Right atrium auricular region (tissue), 2 donors: ENCODE data around the gene HELB. TPM values are rescaled to one million over a fixed set of nuclear protein-coding genes. Genes with fewer than 3 reads are reported as not detected.
A peak's percentile ranks its signal among the peaks of the same experiment; 100 is the strongest.
"Not testable (repeated sequence)": the region's sequence is repeated elsewhere in the genome, so short reads cannot be mapped to it uniquely, and the experiment has no call there.

Source experiments
- DNase-seq: peaks from one replicate; pipeline ENCODE4 v3.0.0-alpha.2; 2019; ENCODE audit warnings: low spot score
- H3K27ac ChIP-seq, 2 donors: fragments of 200-600 bp; sonication (generic); 1 replicate in 1 of 2; 2 replicates in 1 of 2; pipeline ENCODE4 v1.5.1; 2016 to 2019
- H3K27me3 ChIP-seq, 2 donors: fragments of 200-600 bp; sonication (generic); one replicate each; pipeline versions ENCODE4 v1.5.1 to v1.6.0; 2017 to 2019
- H3K36me3 ChIP-seq: fragments of 200-600 bp; sonication (generic); one replicate; pipeline ENCODE4 v1.5.1; 2016
- H3K4me1 ChIP-seq, 2 donors: fragments of 200-600 bp; sonication (generic); one replicate each; pipeline versions ENCODE4 v1.5.1 to v1.6.0; 2017 to 2019
- H3K4me3 ChIP-seq, 2 donors: fragments of 200-600 bp; sonication (generic); 1 replicate in 1 of 2; 2 replicates in 1 of 2; pipeline ENCODE4 v1.5.1; 2017 to 2019; ENCODE audit warnings: mild to moderate bottlenecking in 1 of 2, moderate library complexity in 1 of 2
- H3K9me3 ChIP-seq, 2 donors: fragments of 200-600 bp; sonication (generic); one replicate each; pipeline ENCODE4 v1.5.1; 2019
- CTCF ChIP-seq, 2 donors: fragments of 200-600 bp; sonication (generic); IDR thresholded peaks; one replicate each; pipeline ENCODE4 v1.5.1; 2019; ENCODE audit warnings: antibody characterized with exemption in 2 of 2
- total RNA-seq, 2 donors: library from RNA; depleted of rRNA; stranded (reverse); fragments of >200 nt; gene quantifications; one replicate each; pipeline ENCODE4 v1.1.0, GENCODE V29; 2016

Gene HELB
- total RNA-seq, 2 donors from 2014 or later: 0.86 to 0.93 TPM

DNA sequence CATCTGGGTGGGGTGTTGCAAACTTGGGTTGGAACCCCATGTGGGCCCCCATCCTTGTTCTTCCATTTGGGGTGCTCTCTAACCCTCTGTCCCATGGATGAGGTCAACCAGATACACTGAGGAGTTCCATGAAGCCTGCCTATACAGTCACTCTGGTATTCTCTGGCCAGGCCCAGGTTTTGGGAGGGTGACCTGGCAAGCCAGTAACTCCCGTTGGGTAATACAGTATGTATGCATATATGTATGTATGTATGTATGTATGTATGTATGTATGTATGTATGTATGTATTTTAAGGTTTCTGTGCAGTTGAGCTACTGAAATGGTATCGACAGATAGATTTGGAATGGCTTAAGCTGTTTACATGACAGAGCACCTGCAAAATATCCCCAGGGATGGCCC lies 12.8 kb upstream of the HELB start:
- Histone ChIP-seq H3K27ac (no peak overlapping the region), H3K27me3 (no peaks in the 10 kb centered on the region)
- TF ChIP-seq CTCF (IDR thresholded peaks at IDR 0.05): no peak

DNA sequence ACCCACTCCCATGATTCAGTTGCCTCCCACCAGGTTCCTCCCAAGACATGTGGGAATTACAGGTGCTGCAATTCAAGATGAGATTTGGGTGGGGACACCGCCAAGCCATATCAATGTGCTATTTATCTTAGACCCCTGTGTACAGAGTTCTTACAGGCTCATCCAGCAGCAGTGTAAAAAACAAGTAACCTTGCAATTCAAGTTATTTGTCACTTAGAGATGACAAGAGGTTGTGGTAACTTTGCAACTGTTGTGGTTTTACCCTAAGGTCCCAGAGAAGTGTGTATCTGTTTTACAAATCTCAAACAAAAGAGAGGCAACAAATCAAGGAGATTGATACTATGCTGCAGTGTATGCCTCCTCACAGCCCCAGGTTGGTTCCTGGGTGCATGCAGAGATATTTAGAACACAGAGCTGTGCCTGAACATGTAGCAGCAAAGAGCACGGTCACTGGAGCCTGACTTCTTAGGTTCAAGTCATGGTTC lies 11.5 kb upstream of the HELB start:
- DNase-seq: no peak
- no peaks in the 10 kb centered on the region for H3K36me3 ChIP-seq

More for the DNA sequence above, 12.8 kb upstream of the HELB start:
- H3K4me1 ChIP-seq: no peaks in the 10 kb centered on the region
- no peak for DNase-seq
- H3K4me3 ChIP-seq: no peak overlapping the region
- no peaks in the 10 kb centered on the region for H3K9me3 ChIP-seq
- no peaks in the 10 kb centered on the region for H3K36me3 ChIP-seq

DNA sequence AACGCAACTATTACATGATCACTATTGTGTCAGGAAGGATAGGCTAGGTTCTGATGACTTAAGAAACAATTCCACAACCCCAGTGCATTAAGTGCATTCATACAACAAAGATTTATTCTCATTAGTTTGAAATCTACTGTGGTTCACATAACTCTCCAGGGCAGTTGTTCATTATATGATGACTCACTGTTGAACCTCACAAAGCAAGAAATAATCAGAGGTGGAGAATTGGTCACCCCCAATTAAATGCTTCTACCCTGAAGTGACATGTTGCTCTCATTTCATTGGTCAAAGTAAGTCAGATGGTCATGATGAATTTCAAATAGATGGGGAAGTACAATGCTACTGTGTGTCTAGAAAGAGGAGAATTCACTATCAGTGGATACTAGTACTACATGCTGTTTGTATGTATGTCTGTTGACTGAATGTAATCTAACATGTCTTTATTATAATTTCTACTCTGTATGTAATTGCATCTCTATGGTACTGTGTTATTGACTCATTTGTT lies 6.1 kb upstream of the HELB start:
- no peak for TF ChIP-seq CTCF (IDR thresholded peaks at IDR 0.05)

More for the DNA sequence above, 11.5 kb upstream of the HELB start:
- H3K27me3 ChIP-seq: no peaks in the 10 kb centered on the region
- no peak overlapping the region for H3K27ac ChIP-seq
- no peak overlapping the region for H3K4me3 ChIP-seq
- no peak for TF ChIP-seq CTCF (IDR thresholded peaks at IDR 0.05)
- H3K4me1 ChIP-seq: no peaks in the 10 kb centered on the region
- no peaks in the 10 kb centered on the region for H3K9me3 ChIP-seq

DNA sequence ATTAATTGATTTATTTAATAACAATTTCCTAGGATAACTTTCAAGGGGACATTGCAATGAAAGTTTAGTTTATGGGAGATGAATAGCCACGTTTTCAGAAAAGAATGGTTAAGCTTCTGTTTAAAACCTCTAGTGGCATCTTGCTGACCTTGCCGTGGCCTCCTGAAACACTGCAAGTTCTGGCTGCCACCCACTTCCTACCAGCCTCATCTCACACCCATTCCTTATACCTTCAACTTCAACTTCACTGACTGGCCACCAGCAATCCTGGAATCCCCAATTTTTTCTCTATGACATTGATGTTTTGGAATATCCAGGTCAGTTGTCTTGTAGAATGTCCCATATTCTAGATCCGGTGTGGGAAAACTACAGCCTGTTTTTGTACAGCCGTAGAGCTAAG lies 5.2 kb upstream of the HELB start:
- peaks cover 0 to 10% of the 10 kb centered on the region in 2 donors for H3K4me1 ChIP-seq
- H3K27ac ChIP-seq: no peak overlapping the region
- no peaks in the 10 kb centered on the region for H3K9me3 ChIP-seq
- H3K4me3 ChIP-seq: no peak overlapping the region
- no peak for TF ChIP-seq CTCF (IDR thresholded peaks at IDR 0.05)
- H3K36me3 ChIP-seq: no peaks in the 10 kb centered on the region
- no peak for DNase-seq
- H3K27me3 ChIP-seq: no peaks in the 10 kb centered on the region

More for the DNA sequence above, 6.1 kb upstream of the HELB start:
- DNase-seq: no peak
- no peak overlapping the region for H3K4me3 ChIP-seq
- H3K27ac ChIP-seq: no peak overlapping the region
- H3K27me3 ChIP-seq: no peaks in the 10 kb centered on the region
- H3K4me1 ChIP-seq: peaks cover 0 to 4% of the 10 kb centered on the region in 2 donors
- H3K36me3 ChIP-seq: no peaks in the 10 kb centered on the region
- no peaks in the 10 kb centered on the region for H3K9me3 ChIP-seq

DNA sequence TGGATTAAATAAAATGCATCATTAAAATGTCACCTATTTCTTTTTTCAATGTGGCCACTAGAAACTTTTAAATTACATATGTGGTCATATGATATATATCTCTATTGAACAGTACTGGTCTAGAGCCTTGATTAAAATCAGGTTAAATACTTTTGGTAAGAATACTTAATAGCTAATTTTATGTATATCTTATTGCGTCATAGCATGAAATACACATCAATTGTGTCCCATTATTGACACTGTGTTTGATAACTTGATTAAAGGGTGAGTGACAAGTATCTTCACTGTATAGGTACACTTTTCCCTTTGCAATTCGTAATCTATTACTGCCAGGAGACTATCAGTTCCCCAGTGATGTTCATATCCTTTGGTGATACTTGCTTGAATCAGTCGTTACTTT lies 4.4 kb upstream of the HELB start:
- Histone ChIP-seq H3K36me3 (no peaks in the 10 kb centered on the region), H3K9me3 (no peaks in the 10 kb centered on the region), H3K27me3 (no peaks in the 10 kb centered on the region), H3K27ac (no peak overlapping the region), H3K4me1 (peaks cover 0 to 10% of the 10 kb centered on the region in 2 donors), H3K4me3 (no peak overlapping the region)
- TF ChIP-seq CTCF (IDR thresholded peaks at IDR 0.05): no peak
- DNase-seq: no peak

- TF ChIP-seq CTCF (IDR thresholded peaks at IDR 0.05): no peak
- H3K27ac ChIP-seq: peak overlapping the region; percentile 64 to 68
- no peaks in the 10 kb centered on the region for H3K9me3 ChIP-seq
- no peaks in the 10 kb centered on the region for H3K27me3 ChIP-seq
- H3K4me1 ChIP-seq: peaks cover 0 to 15% of the 10 kb centered on the region in 2 donors
- peak overlapping the region; percentile 58 to 64 for H3K4me3 ChIP-seq
- no peak for DNase-seq
- H3K36me3 ChIP-seq: no peaks in the 10 kb centered on the region
These were observed 505 bp downstream of the HELB start for GRCh38 chr12:66302827-66303169.

- H3K27ac ChIP-seq, H3K9me3 ChIP-seq, H3K27me3 ChIP-seq, H3K36me3 ChIP-seq, DNase-seq: not testable (repeated sequence)
- H3K4me1 ChIP-seq: peaks cover 0 to 15% of the 10 kb centered on the region in 2 donors
- peak overlapping the region in 1 of 2 donors; percentile 64 for H3K4me3 ChIP-seq
These were observed 1.1 kb downstream of the HELB start for GRCh38 chr12:66303316-66303804.
